Kidney epithelial cell (primary cell): ENCODE results near the gene FKBP14. TPM values are rescaled to one million over a fixed set of nuclear protein-coding genes. Genes with fewer than 3 reads are reported as not detected.
A peak's percentile ranks its signal among the peaks of the same experiment; 100 is the strongest.

Source experiments
- DNase-seq: peaks from one replicate; pipeline ENCODE4 v3.0.0-alpha.2; 2010; ENCODE audit warnings: low read depth
- H3K27me3 ChIP-seq: 2 replicates; pipeline ENCODE4 v1.6.0; 2011; ENCODE audit warnings: low read length; ENCODE audit not compliant: control insufficient read depth, insufficient read depth
- H3K36me3 ChIP-seq: 2 replicates; pipeline ENCODE4 v1.5.1; 2011; ENCODE audit warnings: low read length; ENCODE audit not compliant: control insufficient read depth, insufficient read depth
- H3K4me3 ChIP-seq: 2 replicates; pipeline ENCODE4 v1.5.1; 2011; ENCODE audit warnings: low read depth, mild to moderate bottlenecking, control low read depth, low read length
- CTCF ChIP-seq: IDR thresholded peaks from 2 replicates; pipeline ENCODE4 v1.5.1; 2011; ENCODE audit warnings: mild to moderate bottlenecking, moderate library complexity, low read length, control low read depth, inconsistent platforms; ENCODE audit not compliant: insufficient read depth, poor library complexity, severe bottlenecking
- total RNA-seq: library from RNA; depleted of rRNA; stranded (reverse); fragments of >200 nt; gene quantifications from 2 replicates; pipeline ENCODE4 v1.2.3, GENCODE V29; 2015

FKBP14 gene
- total RNA-seq, 1 donor from 2014 or later, result 17.0 TPM

- DNase-seq, result no peak
- no peak for TF ChIP-seq CTCF
Measured at GRCh38 chr7:29993140-29993539, 33.4 kb downstream of the FKBP14 start.

GRCh38 chr7:29991937-29992336 is 34.6 kb downstream of the FKBP14 start:
- TF ChIP-seq CTCF, result no peak
- no peak overlapping the region for H3K4me3 ChIP-seq
- no peaks in the 10 kb centered on the region for H3K36me3 ChIP-seq
- H3K27me3 ChIP-seq, result no peaks in the 10 kb centered on the region
- no peak for DNase-seq

More at GRCh38 chr7:29993140-29993539, 33.4 kb downstream of the FKBP14 start:
- no peak overlapping the region for H3K4me3 ChIP-seq
- no peaks in the 10 kb centered on the region for H3K36me3 ChIP-seq
- no peaks in the 10 kb centered on the region for H3K27me3 ChIP-seq

DNA sequence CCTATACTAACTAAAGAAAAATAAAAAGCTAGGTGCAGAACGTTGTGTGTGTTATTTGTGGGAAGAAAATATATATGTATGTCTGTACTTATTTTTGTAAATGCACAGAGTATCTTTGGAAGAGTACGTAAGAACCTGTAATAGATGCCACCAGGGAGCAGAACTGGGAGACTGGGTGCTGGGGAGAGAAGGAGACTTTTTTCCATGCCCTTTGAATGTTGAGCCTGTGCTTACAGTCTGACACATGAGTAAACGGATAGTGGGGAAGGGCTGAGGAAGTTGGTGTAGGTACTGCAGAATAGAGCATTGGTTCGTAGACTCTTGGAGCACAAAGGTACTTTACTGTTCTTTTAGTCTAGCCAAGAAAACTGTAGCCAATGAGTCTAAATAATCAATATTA is 35.6 kb downstream of the FKBP14 start:
- Histone ChIP-seq H3K4me3 (no peak overlapping the region), H3K36me3 (no peaks in the 10 kb centered on the region), H3K27me3 (no peaks in the 10 kb centered on the region)
- TF ChIP-seq CTCF, result no peak
- no peak for DNase-seq

- no peak for DNase-seq
- no peaks in the 10 kb centered on the region for H3K27me3 ChIP-seq
- no peak for TF ChIP-seq CTCF
- peaks cover 2% of the 10 kb centered on the region for H3K36me3 ChIP-seq
- H3K4me3 ChIP-seq, result peak within 1 kb of the TSS; percentile 95
Measured at GRCh38 chr7:29989257-29989995, 37.1 kb downstream of the FKBP14 start, which contains the start of gene SCRN1. TSS of gene SCRN1 (minus strand) at chr7:29989801. CDS start at chr7:29969067, 20,734 bp downstream.

GRCh38 chr7:29988424-29989256 is 37.9 kb downstream of the FKBP14 start:
- H3K36me3 ChIP-seq, result peaks cover 2% of the 10 kb centered on the region
- no peaks in the 10 kb centered on the region for H3K27me3 ChIP-seq
- no peak for TF ChIP-seq CTCF
- peak; percentile 35 for DNase-seq
- peak overlapping the region; percentile 95 for H3K4me3 ChIP-seq
